Measurements from ENCODE around the gene LEKR1.

The LEKR1 gene

DNA sequence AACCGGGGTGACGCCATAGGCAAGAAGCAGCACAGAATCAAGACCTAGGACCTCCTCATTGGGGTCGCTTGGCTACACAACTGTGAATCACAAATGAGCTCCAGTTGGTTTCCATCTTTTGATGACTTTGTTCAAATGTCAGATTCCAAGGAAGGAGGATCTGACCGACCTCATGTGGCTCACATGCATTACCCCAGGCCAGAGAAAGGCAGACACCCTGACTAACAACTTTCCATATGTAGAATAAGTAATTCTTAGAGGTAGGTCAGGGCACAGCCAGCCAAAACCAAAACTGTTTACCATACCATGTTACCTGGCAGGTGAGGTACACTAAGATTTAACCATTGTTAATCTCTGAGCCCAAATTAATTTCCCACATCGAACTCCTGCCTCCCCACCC is 237.3 kb downstream of the LEKR1 start:
- Histone ChIP-seq H3K27ac (ENCODE audit: low read length) (no peak overlapping the region), H3K4me1 (ENCODE audit: low read length) (peaks cover 31% of the 10 kb centered on the region), H4K20me1 (ENCODE audit: insufficient read depth, low read length) (no peaks in the 10 kb centered on the region), H3K4me2 (ENCODE audit: low read depth, low read length) (no peak overlapping the region), H3K27me3 (replicated peaks; ENCODE audit: insufficient read depth, low read length) (no peaks in the 10 kb centered on the region), H2AFZ (ENCODE audit: low read length) (no peak overlapping the region), H3K9me2 (replicated peaks; ENCODE audit: insufficient read depth, low read length) (no peaks in the 10 kb centered on the region), H3F3A (ENCODE audit: insufficient read depth, low read length) (no peaks in the 10 kb centered on the region), H3K79me2 (ENCODE audit: low read length) (no peaks in the 10 kb centered on the region), H3K9ac (ENCODE audit: low read length) (no peak overlapping the region), H3K9me3 (replicated peaks; ENCODE audit: insufficient read depth, low read length) (no peaks in the 10 kb centered on the region), H3K36me3 (replicated peaks; ENCODE audit: insufficient read depth, low read length) (no peaks in the 10 kb centered on the region), H3K4me3 (ENCODE audit: low read length) (no peak overlapping the region)
- TF ChIP-seq, protein P1, sequence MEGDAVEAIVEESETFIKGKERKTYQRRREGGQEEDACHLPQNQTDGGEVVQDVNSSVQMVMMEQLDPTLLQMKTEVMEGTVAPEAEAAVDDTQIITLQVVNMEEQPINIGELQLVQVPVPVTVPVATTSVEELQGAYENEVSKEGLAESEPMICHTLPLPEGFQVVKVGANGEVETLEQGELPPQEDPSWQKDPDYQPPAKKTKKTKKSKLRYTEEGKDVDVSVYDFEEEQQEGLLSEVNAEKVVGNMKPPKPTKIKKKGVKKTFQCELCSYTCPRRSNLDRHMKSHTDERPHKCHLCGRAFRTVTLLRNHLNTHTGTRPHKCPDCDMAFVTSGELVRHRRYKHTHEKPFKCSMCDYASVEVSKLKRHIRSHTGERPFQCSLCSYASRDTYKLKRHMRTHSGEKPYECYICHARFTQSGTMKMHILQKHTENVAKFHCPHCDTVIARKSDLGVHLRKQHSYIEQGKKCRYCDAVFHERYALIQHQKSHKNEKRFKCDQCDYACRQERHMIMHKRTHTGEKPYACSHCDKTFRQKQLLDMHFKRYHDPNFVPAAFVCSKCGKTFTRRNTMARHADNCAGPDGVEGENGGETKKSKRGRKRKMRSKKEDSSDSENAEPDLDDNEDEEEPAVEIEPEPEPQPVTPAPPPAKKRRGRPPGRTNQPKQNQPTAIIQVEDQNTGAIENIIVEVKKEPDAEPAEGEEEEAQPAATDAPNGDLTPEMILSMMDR (IDR thresholded peaks at IDR 0.05; ENCODE audit: low read length): no peak
- no peak for TF ChIP-seq EZH2phosphoT487 (IDR thresholded peaks at IDR 0.05; ENCODE audit: low read length)
- TF ChIP-seq EZH2 (optimal IDR thresholded peaks at IDR 0.05; ENCODE audit: low read depth, low read length): no peak
- no peak for DNase-seq

DNA sequence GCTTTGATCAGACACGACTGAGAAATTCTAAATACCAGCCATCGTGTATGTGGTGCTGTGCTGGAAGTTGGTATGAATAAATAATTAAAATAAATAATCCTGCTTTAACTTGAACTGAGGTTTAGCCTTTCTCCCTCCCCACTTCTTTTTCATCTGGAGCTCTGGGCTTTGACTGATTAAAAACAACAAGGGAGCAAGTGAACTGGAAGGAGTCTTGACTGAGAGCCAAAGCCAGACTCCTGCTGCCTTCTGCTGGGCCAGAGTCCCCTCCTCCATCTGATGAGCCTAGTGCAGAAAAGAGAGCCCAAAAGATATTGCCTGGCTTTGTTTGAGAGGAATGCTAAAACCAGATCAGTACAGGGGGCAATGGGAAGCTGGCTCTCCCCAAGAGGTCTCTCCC is 237.8 kb downstream of the LEKR1 start:
- H3K79me2 ChIP-seq (ENCODE audit: low read length): no peaks in the 10 kb centered on the region
- H3K9ac ChIP-seq (ENCODE audit: low read length): no peak overlapping the region
- no peaks in the 10 kb centered on the region for H4K20me1 ChIP-seq (ENCODE audit: insufficient read depth, low read length)
- DNase-seq: no peak
- no peaks in the 10 kb centered on the region for H3K36me3 ChIP-seq (replicated peaks; ENCODE audit: insufficient read depth, low read length)
- H3K9me3 ChIP-seq (replicated peaks; ENCODE audit: insufficient read depth, low read length): no peaks in the 10 kb centered on the region
- no peaks in the 10 kb centered on the region for H3K27me3 ChIP-seq (replicated peaks; ENCODE audit: insufficient read depth, low read length)
- no peaks in the 10 kb centered on the region for H3K9me2 ChIP-seq (replicated peaks; ENCODE audit: insufficient read depth, low read length)
- TF ChIP-seq, protein P1 (IDR thresholded peaks at IDR 0.05; ENCODE audit: low read length): no peak
- TF ChIP-seq EZH2 (optimal IDR thresholded peaks at IDR 0.05; ENCODE audit: low read depth, low read length) (no peak), EZH2phosphoT487 (IDR thresholded peaks at IDR 0.05; ENCODE audit: low read length) (no peak)
- H3F3A ChIP-seq (ENCODE audit: insufficient read depth, low read length): no peaks in the 10 kb centered on the region
- peaks cover 31% of the 10 kb centered on the region for H3K4me1 ChIP-seq (ENCODE audit: low read length)
- H2AFZ ChIP-seq (ENCODE audit: low read length): peak overlapping the region; percentile 21
- H3K4me3 ChIP-seq (ENCODE audit: low read length): 0 out of 2 replicates have a peak overlapping the region, but pooled peaks have one; percentile 3
- peak overlapping the region; percentile 7; the same call in 1 of the 2 replicates for H3K27ac ChIP-seq (ENCODE audit: low read length)
- peak overlapping the region; percentile 17 for H3K4me2 ChIP-seq (ENCODE audit: low read depth, low read length)

DNA sequence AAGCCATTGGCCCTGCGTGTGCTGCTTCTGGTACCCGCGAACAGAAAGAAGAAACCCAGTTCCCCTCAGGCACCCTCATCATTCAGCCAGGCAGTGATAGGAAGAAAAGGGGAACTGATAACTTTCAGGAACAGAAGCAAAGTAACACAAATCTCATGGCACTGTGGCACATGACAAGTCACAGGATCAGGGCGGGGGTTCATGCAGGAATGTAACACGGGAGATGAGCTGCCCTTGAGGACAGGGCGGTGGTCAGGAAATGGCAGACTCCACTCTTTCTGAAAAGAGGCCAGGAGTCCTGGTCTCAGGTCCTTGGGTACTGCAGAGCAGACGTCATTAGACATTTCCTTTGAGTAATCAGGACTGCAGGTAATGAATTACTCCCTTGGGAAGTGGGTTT is 238.2 kb downstream of the LEKR1 start:
- no peaks in the 10 kb centered on the region for H3K9me3 ChIP-seq (replicated peaks; ENCODE audit: insufficient read depth, low read length)
- no peak overlapping the region for H3K9ac ChIP-seq (ENCODE audit: low read length)
- no peaks in the 10 kb centered on the region for H3K27me3 ChIP-seq (replicated peaks; ENCODE audit: insufficient read depth, low read length)
- peaks cover 31% of the 10 kb centered on the region for H3K4me1 ChIP-seq (ENCODE audit: low read length)
- H3K27ac ChIP-seq (ENCODE audit: low read length): peak overlapping the region; percentile 7; the same call in 1 of the 2 replicates
- peak overlapping the region; percentile 21 for H2AFZ ChIP-seq (ENCODE audit: low read length)
- TF ChIP-seq EZH2phosphoT487 (IDR thresholded peaks at IDR 0.05; ENCODE audit: low read length): no peak
- no peak for TF ChIP-seq EZH2 (optimal IDR thresholded peaks at IDR 0.05; ENCODE audit: low read depth, low read length)
- TF ChIP-seq, protein P1 (IDR thresholded peaks at IDR 0.05; ENCODE audit: low read length): no peak
- DNase-seq: peak; percentile 38
- H3K4me2 ChIP-seq (ENCODE audit: low read depth, low read length): peak overlapping the region; percentile 17
- no peaks in the 10 kb centered on the region for H3F3A ChIP-seq (ENCODE audit: insufficient read depth, low read length)
- H3K4me3 ChIP-seq (ENCODE audit: low read length): peak overlapping the region; percentile 3; the same call in 1 of the 2 replicates
- H3K79me2 ChIP-seq (ENCODE audit: low read length): no peaks in the 10 kb centered on the region
- no peaks in the 10 kb centered on the region for H4K20me1 ChIP-seq (ENCODE audit: insufficient read depth, low read length)
- H3K36me3 ChIP-seq (replicated peaks; ENCODE audit: insufficient read depth, low read length): no peaks in the 10 kb centered on the region
- H3K9me2 ChIP-seq (replicated peaks; ENCODE audit: insufficient read depth, low read length): no peaks in the 10 kb centered on the region
